HepG2 (cell line): ENCODE results near the gene FAM228A. TPM values are rescaled to one million over a fixed set of nuclear protein-coding genes. Genes with fewer than 3 reads are reported as not detected.

Source experiments
- ATAC-seq: fragments of 200-7000 bp; cut with Tn5 transposase; 3 replicates; pipeline ENCODE4 v1.9.1; 2020; ENCODE audit warnings: mild to moderate bottlenecking, moderate library complexity
- BruUV-seq: library from RNA; stranded (reverse); fragments of 400-500 nt; replicated peaks from 2 replicates; lab custom pipeline; 2021; lab: Mats Ljungman, UMichigan
- CTCF ChIA-PET: fragments of 300-600 bp; formaldehyde crosslinking; extraction: SDS; loops from one replicate; lab custom pipeline; 2021; ENCODE audit warnings: low total read pairs, inconsistent platforms, low intra/inter-chr PET ratio; lab: Yijun Ruan, JAX
- POLR2A ChIA-PET: fragments of 350-600 bp; sonication (Branson Sonifier 250); formaldehyde crosslinking; loops from one replicate; lab custom pipeline; 2020; ENCODE audit warnings: antibody characterized with exemption, inconsistent platforms; lab: Yijun Ruan, JAX
- DNase-seq: peaks from one replicate; pipeline ENCODE4 v3.0.0-alpha.2; 2015; ENCODE audit warnings: low spot score
- FAIRE-seq: peaks from 3 replicates; lab custom pipeline; 2011; peaks lifted over from hg19 to GRCh38; lab: Jason Lieb, UNC
- H2AFZ ChIP-seq: one replicate; pipeline ENCODE4 v1.6.1; 2011; ENCODE audit warnings: low read length, inconsistent platforms
- H3K27ac ChIP-seq: fragments of 300-600 bp; 3 replicates; pipeline ENCODE4 v1.8.0; 2011; ENCODE audit warnings: mixed run types, mild to moderate bottlenecking, mixed read lengths, low read length, inconsistent platforms; ENCODE audit not compliant: insufficient read depth; ENCODE audit errors: extremely low read length
- H3K27me3 ChIP-seq, 2 experiments: fragments of 200-600 bp in 1 of 2; 2 replicates in 1 of 2; 3 replicates in 1 of 2; pipeline versions ENCODE4 v1.6.0 to v1.8.0; 2011; ENCODE audit warnings: low read length in 2 of 2, mild to moderate bottlenecking in 2 of 2, moderate library complexity in 2 of 2, inconsistent platforms in 1 of 2; ENCODE audit not compliant: insufficient read depth in 2 of 2, control insufficient read depth in 1 of 2
- H3K36me3 ChIP-seq, 2 experiments: fragments of 200-600 bp in 1 of 2; replicated peaks in 1 of 2; 2 replicates in 1 of 2; 3 replicates in 1 of 2; pipeline versions ENCODE4 v1.5.1 to v1.8.0; 2011; ENCODE audit warnings: low read length in 2 of 2, inconsistent platforms in 1 of 2; ENCODE audit not compliant: insufficient read depth in 2 of 2, control insufficient read depth in 1 of 2
- H3K4me1 ChIP-seq: 2 replicates; pipeline ENCODE4 v1.5.1; 2012; ENCODE audit warnings: low read length, inconsistent platforms; ENCODE audit not compliant: insufficient read depth
- H3K4me2 ChIP-seq: 2 replicates; pipeline ENCODE4 v1.6.0; 2011; ENCODE audit warnings: low read depth, low read length, inconsistent platforms
- H3K4me3 ChIP-seq, 3 experiments: fragments of 200-600 bp in 1 of 3; sonication (generic), shearing (Covaris generic) in 1 of 3; replicated peaks in 1 of 3; 2 replicates each; pipeline ENCODE4 v1.5.1; 2011 to 2016; ENCODE audit warnings: low read length in 3 of 3, inconsistent platforms in 2 of 3, low read depth in 2 of 3, mild to moderate bottlenecking in 2 of 3, control low read depth in 1 of 3, mixed read lengths in 1 of 3; ENCODE audit not compliant: insufficient read depth in 1 of 3
- H3K79me2 ChIP-seq: one replicate; pipeline ENCODE4 v1.6.1; 2011; ENCODE audit warnings: low read length, inconsistent platforms; ENCODE audit not compliant: insufficient read depth
- H3K9ac ChIP-seq: 2 replicates; pipeline ENCODE4 v1.6.0; 2011; ENCODE audit warnings: mild to moderate bottlenecking, low read depth, low read length, inconsistent platforms; ENCODE audit not compliant: insufficient read depth
- H3K9me3 ChIP-seq: 2 replicates; pipeline ENCODE4 v1.5.1; 2012; ENCODE audit warnings: mild to moderate bottlenecking, low read length
- H4K20me1 ChIP-seq: 2 replicates; pipeline ENCODE4 v1.6.0; 2011; ENCODE audit warnings: inconsistent platforms, mild to moderate bottlenecking, low read length, moderate library complexity; ENCODE audit not compliant: insufficient read depth
- FIP1L1 ChIP-seq: fragments of 200-400 bp; formaldehyde crosslinking; IDR thresholded peaks from 2 replicates; pipeline ENCODE4 v1.6.1; 2018; ENCODE audit warnings: low read depth, mild to moderate bottlenecking, low read length, moderate library complexity, borderline replicate concordance; ENCODE audit not compliant: insufficient read depth
- FLYWCH1 ChIP-seq: sonication (generic); formaldehyde crosslinking; IDR thresholded peaks from 2 replicates; pipeline ENCODE4 v1.8.1; 2023; ENCODE audit warnings: mild to moderate bottlenecking, missing genetic modification reagents
- MLX ChIP-seq: IDR thresholded peaks from 2 replicates; pipeline ENCODE4 v1.6.1; 2016
- MZF1 ChIP-seq: sonication (generic); formaldehyde crosslinking; IDR thresholded peaks from 2 replicates; pipeline ENCODE4 v1.8.1; 2023; ENCODE audit warnings: mild to moderate bottlenecking, missing genetic modification reagents, borderline replicate concordance
- NFATC3 ChIP-seq: sonication (generic); formaldehyde crosslinking; IDR thresholded peaks from 2 replicates; pipeline ENCODE4 v1.5.1; 2020; ENCODE audit warnings: mild to moderate bottlenecking, missing genetic modification reagents
- POLR2A ChIP-seq, 2 experiments: IDR thresholded peaks; 2 replicates each; pipeline ENCODE4 v1.6.1; 2011; ENCODE audit warnings: low read depth in 2 of 2, low read length in 2 of 2, mild to moderate bottlenecking in 1 of 2, moderate library complexity in 1 of 2; ENCODE audit not compliant: insufficient read depth in 1 of 2
- SNAPC4 ChIP-seq: sonication (generic); formaldehyde crosslinking; IDR thresholded peaks from 2 replicates; pipeline ENCODE4 v1.4.0; 2020; ENCODE audit warnings: mild to moderate bottlenecking, missing genetic modification reagents
- ZBTB10 ChIP-seq: sonication (generic); formaldehyde crosslinking; IDR thresholded peaks from 2 replicates; pipeline ENCODE4 v1.4.0; 2020; ENCODE audit warnings: missing genetic modification reagents, borderline replicate concordance
- ZC3H13 ChIP-seq: sonication (generic); formaldehyde crosslinking; IDR thresholded peaks from 2 replicates; pipeline ENCODE4 v1.8.1; 2023; ENCODE audit warnings: mild to moderate bottlenecking, missing genetic modification reagents, moderate library complexity
- ZFP82 ChIP-seq: sonication (generic); formaldehyde crosslinking; IDR thresholded peaks from 2 replicates; pipeline ENCODE4 v1.5.1; 2020; ENCODE audit warnings: mild to moderate bottlenecking, missing genetic modification reagents, borderline replicate concordance
- ZNF10 ChIP-seq: sonication (generic); formaldehyde crosslinking; IDR thresholded peaks from 2 replicates; pipeline ENCODE4 v1.4.0; 2020; ENCODE audit warnings: mild to moderate bottlenecking, low read depth, missing genetic modification reagents, borderline replicate concordance
- ZNF275 ChIP-seq: sonication (generic); formaldehyde crosslinking; IDR thresholded peaks from 2 replicates; pipeline ENCODE4 v1.8.0; 2022; ENCODE audit warnings: missing genetic modification reagents, mild to moderate bottlenecking, inconsistent platforms, borderline replicate concordance
- ZNF547 ChIP-seq: sonication (generic); formaldehyde crosslinking; IDR thresholded peaks from 2 replicates; pipeline ENCODE4 v1.5.1; 2020; ENCODE audit warnings: mild to moderate bottlenecking, missing genetic modification reagents
- ZNF7 ChIP-seq: IDR thresholded peaks from 2 replicates; pipeline ENCODE4 v1.6.1; 2016; ENCODE audit warnings: missing biosample characterization, missing genetic modification reagents
- WGBS: methylation state at CpG from one replicate; pipeline ENCODE4 v1.1.6; 2017; ENCODE audit warnings: low lambda C conversion rate; 5-methylcytosine and 5-hydroxymethylcytosine counted together
- in situ Hi-C: cut with HindIII; loops from 2 replicates; pipeline ENCODE4 v1.10.0; 2017; ENCODE audit warnings: low pct_unique_long_range_greater_than_20kb; ENCODE audit not compliant: extremely low pct_ligation_motif_present
- intact Hi-C: fragments of 100-400 bp; cut with micrococcal nuclease; formaldehyde crosslinking; loops from one replicate; pipeline ENCODE4 v1.10.0; 2022; ENCODE audit not compliant: unreplicated experiment
- polyA plus RNA-seq, 8 experiments: library from polyadenylated mRNA; depleted of rRNA in 3 of 8; stranded (reverse) in 7 of 8; unstranded in 1 of 8; fragments of >200 nt; fragmentation: Illumina TruSeq in 4 of 8; extraction: Trizol in 4 of 8; gene quantifications; 2 replicates each; pipeline versions ENCODE4 v1.2.1 to v1.2.3, GENCODE V29; 2011 to 2016; ENCODE audit warnings: low read depth in 4 of 8, missing spikeins in 1 of 8, mixed read lengths in 1 of 8; ENCODE audit not compliant: insufficient read depth in 1 of 8
- total RNA-seq, 5 experiments: library from RNA; depleted of rRNA; stranded (reverse); fragments of >200 nt; fragmentation: Illumina TruSeq; extraction: Trizol; gene quantifications; 2 replicates each; pipeline ENCODE4 v1.2.3, GENCODE V29; 2016; ENCODE audit warnings: low read depth in 1 of 5

Gene FAM228A
- total and polyA plus RNA-seq, 2 of the 13 experiments (the other 11 are each of a cell fraction or from before 2014, with no cell fraction given), result not detected

GRCh38 chr2:24205131-24205530 is 30.3 kb downstream of the FAM228A start:
- H3K79me2 ChIP-seq, result no peaks in the 10 kb centered on the region
- no peaks in the 10 kb centered on the region for H4K20me1 ChIP-seq
- in situ Hi-C loops, result no loop called here
- no peak for TF ChIP-seq FIP1L1
- TF ChIP-seq NFATC3 (CRISPR knock-in tag), result no peak
- no peak for TF ChIP-seq FLYWCH1
- no peak for TF ChIP-seq MZF1
- TF ChIP-seq ZNF275 (CRISPR knock-in tag), result no peak
- no peak for TF ChIP-seq ZBTB10 (CRISPR knock-in tag)
- no peak for TF ChIP-seq ZNF7
- no peak for TF ChIP-seq ZNF10 (CRISPR knock-in tag)
- no peak for TF ChIP-seq ZC3H13 (CRISPR knock-in tag)
- TF ChIP-seq SNAPC4 (CRISPR knock-in tag), result no peak
- TF ChIP-seq ZNF547 (CRISPR knock-in tag), result no peak
- no peak for TF ChIP-seq MLX (CRISPR knock-in tag)
- TF ChIP-seq POLR2A (IDR thresholded peaks at IDR 0.05; ENCODE audit: insufficient read depth in 1 of 2, low read depth in 2 of 2, low read length in 2 of 2), result no peak
- no peak for TF ChIP-seq ZFP82 (CRISPR knock-in tag)
- TF ChIP-seq, all 625 proteins: peak for 0
- CTCF ChIA-PET, result no interaction called here
- H3K4me2 ChIP-seq, result no peak overlapping the region
- no peak overlapping the region for H3K4me3 ChIP-seq
- POLR2A ChIA-PET, result no interaction called here
- intact Hi-C loops, result no loop called here
- FAIRE-seq, result no peak
- H3K9ac ChIP-seq, result no peak overlapping the region
- no peak for DNase-seq
- WGBS, result 89% methylated on average over 4 of the region's 4 CpGs
- no peaks in the 10 kb centered on the region for H3K4me1 ChIP-seq
- BruUV-seq, result no TSS peak
- peaks cover 2 to 11% of the 10 kb centered on the region in 2 experiments; a peak in 4 of 5 replicates for H3K36me3 ChIP-seq
- ATAC-seq, result no peak
- H3K27ac ChIP-seq, result no peak overlapping the region
- H3K27me3 ChIP-seq, result no peaks in the 10 kb centered on the region
- no peaks in the 10 kb centered on the region for H3K9me3 ChIP-seq
- no peak overlapping the region for H2AFZ ChIP-seq
